Fibroblast of gingiva (primary cell): ENCODE measurements around the gene SPDYE16.
A peak's percentile ranks its signal among the peaks of the same experiment; 100 is the strongest.
"Not testable (repeated sequence)": the region's sequence is repeated elsewhere in the genome, so short reads cannot be mapped to it uniquely, and the experiment has no call there.

Experiments
- DNase-seq: peaks from one replicate; pipeline ENCODE4 v3.0.0-alpha.2; 2011; ENCODE audit warnings: low read depth

Gene SPDYE16

DNA sequence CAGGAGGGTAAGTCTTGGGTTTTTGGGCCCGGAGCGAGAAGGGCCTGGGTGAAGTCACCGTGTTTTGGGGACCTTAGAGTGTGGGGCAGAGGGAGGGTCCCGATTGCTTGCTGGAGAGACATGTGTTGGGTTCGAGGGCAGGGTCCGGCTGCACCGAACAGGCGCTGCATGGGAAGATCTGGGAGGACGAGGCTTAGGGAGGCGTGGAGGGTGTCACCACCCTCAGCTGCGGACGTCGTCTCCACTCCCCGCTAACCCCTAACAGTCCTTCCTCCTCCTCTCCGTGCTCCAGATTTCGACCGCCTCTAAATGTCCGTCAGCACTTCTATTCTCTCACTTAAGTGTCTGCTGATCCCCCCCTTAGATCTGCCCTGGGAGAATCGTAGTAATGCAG is 6.8 kb upstream of the SPDYE16 start:
- DNase-seq = not testable (repeated sequence)

GRCh38 chr7:76549025-76549854 is 6.1 kb upstream of the SPDYE16 start:
- peak; percentile 92 for DNase-seq

DNA sequence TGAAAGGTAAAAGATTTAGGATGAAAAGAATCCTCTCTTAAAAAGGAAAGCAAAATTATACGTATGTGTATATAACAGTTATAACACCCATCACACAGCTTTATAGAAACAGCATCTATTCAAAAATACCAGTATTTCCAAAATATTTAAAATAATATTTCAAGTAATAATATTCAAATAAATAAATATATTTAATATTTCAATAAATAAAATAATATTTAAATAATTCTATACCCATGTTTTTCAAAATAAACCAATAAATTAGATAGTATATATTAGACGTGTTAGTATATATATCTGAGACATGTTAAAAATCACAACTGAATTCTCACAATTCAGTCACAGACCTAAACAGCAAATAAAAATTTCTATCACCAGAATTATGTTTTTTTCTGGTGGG is 11.5 kb downstream of the SPDYE16 start:
- DNase-seq = not testable (repeated sequence)

DNA sequence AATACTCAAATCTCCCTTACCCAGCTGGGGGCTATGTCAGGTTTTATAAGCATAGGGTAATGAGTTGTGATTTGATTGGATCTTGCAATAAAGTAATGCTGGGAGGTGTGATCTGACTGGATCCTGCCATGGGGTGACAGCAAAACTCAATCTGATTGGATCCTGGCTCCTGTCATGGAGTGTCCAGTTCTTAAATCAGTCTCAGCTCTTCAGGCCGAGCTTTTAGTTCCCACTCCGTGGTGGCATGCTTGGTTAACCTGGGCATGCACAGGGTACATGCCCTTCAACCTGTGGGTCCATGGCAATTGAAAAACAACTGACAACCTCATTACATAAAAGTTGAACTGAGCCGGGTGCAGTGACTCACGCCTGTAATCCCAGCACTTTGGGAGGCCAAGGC is 16.9 kb downstream of the SPDYE16 start:
- DNase-seq = not testable (repeated sequence)

DNA sequence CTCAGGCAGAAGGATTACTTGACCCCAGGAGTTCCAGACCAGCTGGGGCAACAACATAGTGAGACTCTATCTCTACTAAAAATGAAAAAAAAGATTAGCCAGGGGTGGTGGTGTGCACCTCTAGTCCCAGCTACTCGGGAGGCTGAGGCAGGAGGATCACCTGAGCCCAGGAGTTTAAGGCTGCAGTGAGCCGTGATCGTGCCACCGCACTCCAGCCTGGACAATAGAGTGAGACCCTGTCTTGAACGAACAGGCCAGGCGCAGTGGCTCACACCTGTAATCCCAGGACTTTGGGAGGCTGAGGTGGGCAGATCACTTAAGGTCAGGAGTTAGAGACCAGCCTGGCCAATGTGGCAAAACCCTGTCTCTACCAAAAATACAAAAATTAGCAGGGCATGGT is 26.2 kb downstream of the SPDYE16 start:
- not testable (repeated sequence) for DNase-seq

GRCh38 chr7:76515999-76516443 is 27.1 kb downstream of the SPDYE16 start:
- peak; percentile 47 for DNase-seq

GRCh38 chr7:76514926-76515771 is 27.9 kb downstream of the SPDYE16 start:
- no peak for DNase-seq

DNA sequence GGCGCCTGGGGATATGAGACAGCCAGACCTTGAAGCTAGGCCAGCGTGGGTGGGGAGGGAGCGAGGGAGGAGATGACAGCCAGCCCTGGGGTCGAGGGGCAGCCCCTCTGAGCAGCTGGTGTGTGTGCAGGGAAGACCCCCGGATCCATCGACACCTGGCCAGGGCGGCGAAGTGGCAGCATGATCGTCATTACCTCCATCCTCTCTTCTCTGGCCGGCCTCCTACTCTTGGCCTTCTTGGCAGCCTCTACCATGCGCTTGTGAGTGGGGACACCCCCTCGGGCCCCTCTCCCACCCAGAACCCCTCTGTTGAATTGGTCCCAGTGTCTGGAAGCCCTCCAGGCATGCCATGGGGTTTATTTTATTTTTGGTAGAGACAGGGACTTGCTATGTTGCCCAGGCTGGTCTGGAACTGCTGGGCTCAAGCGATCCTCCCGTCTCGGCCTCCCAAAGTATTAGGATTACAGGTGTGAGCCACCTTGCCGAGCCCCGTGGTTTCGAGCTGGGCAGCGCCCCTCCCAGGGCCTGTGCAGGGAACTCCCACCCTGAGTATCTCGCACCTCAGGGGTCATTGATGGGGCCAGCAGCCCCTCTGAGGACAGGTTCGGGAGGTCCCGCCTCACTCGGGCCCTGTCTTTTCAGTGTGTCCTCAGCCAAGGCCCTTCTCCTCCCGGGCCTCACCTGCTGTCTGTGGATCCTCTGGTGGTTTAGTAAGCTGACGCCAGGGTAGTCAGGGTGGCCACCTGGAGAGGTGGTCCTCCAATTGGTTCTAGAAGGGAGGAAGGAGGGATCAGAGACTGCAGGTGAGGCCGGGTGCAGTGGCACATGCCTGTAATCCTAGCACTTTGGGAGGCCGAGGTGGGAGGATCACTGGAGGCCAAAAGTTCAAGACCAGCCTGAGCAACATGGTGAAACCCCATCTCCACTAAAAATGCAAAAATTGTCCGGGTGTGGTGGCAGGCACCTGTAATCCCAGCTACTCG is 29.0 kb downstream of the SPDYE16 start:
- no peak for DNase-seq

DNA sequence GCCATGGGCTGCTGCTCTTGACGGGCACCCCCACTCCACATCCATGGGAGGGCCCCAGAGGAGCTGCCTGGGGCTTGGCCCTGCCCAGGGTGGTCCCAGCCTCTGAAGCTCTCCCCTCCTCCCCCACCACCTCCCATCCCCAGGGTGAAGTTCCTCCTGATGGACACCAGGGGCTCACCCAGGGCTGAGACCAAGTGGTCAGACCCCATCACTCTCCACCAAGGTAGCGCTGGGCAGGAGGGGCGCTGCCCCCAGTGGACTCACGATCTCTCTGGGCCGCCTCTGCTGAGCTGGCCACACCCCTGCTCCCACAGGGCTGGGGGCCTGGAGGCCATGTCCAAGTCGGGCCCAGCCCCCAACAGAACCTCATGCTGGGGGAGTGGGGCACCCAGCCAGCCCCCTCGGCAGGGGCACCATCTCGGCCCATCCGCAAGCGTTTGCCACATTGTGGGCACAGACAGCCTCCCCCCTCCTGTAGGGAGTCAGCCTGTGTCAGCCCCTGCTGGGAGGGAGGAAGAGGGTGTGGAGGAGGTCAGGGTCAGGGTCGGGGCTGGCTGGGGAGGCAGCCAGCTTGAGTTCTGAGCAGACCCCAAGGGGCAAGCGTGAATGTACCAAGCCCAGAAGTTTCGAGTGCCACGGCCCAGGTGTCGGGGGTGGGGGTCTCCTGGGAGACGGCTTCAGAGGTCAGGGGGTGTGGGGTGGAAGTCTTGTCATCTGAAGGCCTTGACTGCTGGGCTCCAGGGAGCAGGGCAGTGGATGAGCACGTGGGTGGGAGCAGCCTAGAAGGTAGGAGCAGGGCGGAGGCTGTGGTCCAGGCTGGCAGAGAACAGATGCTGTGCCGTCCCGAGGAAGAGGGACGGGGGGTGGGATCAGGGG is 29.9 kb downstream of the SPDYE16 start:
- DNase-seq = no peak

DNA sequence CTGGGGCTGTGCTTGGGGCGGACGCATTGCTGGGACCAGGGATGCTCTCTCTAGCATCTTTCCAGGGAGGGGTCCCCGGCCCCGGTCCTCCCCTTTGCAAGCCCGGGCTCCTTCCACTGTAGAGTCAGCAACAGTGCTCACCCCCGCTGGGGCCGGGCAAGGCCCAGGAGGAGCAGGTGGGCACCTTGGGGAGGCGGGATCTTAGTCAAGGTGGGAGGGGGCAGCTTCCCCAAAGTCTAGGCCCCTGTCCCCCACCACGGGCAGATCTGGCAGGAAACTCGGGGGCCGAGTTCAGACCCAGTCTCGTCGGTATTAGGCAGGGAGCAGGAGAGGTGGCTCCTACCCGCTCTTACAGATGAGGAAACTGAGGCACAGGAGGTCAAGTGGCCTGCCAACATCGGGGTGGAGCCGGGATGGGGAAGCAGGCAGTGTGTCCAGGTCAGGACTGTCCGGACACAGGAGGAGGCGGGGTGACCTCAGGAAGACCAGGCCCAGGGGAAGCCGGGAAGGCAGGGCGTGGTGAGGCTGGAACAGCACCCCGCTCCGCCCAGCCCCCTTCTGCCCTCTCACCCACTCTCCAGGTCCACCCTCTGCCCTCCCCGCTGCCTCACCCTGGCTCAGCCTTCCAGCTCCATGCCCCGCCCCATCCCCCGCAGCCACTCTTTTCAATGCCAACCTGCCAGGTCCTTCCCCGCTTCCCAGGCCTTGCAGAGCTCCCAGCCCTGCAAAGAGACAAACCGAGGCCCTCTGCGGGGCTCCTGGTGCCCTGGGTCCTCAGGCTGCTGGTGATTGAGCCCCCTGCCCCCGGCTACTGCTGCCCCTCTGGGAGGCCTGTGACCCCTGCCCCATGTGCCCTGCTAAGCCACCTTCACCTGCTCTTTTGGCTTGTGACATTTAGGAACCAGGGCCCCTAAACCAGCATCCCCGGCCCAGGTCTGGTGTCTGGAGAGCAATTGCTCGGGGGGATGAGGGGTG is 30.9 kb downstream of the SPDYE16 start:
- not testable (repeated sequence) for DNase-seq

- not testable (repeated sequence) for DNase-seq
These were observed 31.7 kb downstream of the SPDYE16 start for GRCh38 chr7:76511200-76511910.

- no peak for DNase-seq
These were observed 32.9 kb downstream of the SPDYE16 start, which contains the start of gene UPK3B for GRCh38 chr7:76509931-76510877. UPK3B (plus strand) TSS chr7:76510552; CDS start chr7:76510653, 101 bp downstream.

- peak; percentile 12 for DNase-seq
These were observed 35.2 kb downstream of the SPDYE16 start for GRCh38 chr7:76507723-76508406.

- not testable (repeated sequence) for DNase-seq
These were observed 36.5 kb downstream of the SPDYE16 start for GRCh38 chr7:76506643-76507042.

DNA sequence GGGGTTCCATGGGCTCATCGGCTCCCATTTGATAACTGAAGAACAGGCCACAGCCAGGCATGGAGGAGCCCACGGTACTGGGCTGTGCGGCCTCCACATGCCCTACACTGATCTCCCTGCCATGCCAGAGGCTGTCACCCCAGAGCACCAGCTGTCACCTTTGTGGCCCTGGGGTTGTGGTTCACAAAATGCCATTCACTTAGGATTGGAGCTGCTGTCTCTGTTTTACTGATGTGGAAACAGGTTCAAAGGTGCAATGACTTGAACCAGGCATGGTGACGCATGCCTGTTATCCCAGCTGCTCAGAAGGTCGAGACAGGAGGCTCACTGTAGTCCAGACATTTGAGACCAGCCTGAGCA is 37.0 kb downstream of the SPDYE16 start:
- DNase-seq = no peak

DNA sequence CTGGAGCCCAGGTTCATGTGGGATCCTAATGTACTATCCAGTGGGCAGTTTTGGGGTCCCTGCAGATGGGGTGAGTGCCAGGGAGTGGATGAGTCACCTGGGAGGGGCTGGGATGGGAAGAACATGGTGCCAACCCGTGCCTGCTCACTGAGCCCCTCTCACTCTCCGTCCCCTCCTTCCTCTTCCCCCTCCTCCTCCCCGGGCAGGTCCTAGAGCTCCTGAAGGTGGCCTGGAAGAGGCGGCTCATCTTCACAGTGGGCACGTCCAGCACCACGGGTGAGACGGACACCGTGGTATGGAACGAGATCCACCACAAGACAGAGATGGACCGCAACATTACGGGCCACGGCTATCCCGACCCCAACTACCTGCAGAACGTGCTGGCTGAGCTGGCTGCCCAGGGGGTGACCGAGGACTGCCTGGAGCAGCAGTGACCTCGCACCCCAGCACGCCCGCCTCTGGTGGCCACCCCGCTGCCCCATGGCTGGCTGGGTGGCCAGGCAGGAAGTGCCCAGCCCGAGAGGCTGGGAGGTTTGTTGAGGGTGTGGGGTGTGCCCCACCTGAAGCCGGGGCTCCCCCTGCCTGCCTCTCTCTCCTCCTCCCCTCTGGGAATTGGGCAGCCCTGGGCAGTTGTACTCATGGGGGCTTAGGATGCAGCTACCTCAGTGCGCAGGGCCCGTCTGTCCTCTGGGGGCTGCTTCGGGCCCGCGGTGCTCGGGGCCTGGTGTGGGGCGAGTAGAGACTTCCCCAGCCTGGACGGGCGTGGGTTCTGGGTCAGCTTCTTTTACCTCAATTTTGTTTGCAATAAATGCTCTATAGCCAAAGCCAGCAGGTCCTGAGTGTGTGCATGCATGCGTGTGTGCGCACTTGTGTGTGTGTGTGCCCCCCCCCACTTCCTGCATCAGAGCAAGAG is 37.7 kb downstream of the SPDYE16 start:
- DNase-seq = no peak
